Forelimb muscle (tissue), 1 donor: ENCODE measurements around the gene ALK. TPM values are rescaled to one million over a fixed set of nuclear protein-coding genes. Genes with fewer than 3 reads are reported as not detected.

Experiments used
- DNase-seq: peaks from one replicate; pipeline ENCODE4 v3.0.0-alpha.2; 2013; ENCODE audit warnings: low read depth
- polyA plus RNA-seq: library from polyadenylated mRNA; unstranded; fragments of 120-200 nt; gene quantifications from one replicate; pipeline ENCODE4 v1.2.1, GENCODE V29; 2013; ENCODE audit not compliant: insufficient read length

ALK gene
- polyA plus RNA-seq, 1 donor: 0.03 TPM

- no peak for DNase-seq
These were observed 203.2 kb downstream of the ALK start for GRCh38 chr2:29718076-29718686.

GRCh38 chr2:29715655-29716054 lies 205.7 kb downstream of the ALK start:
- DNase-seq: no peak

GRCh38 chr2:29714333-29714732 lies 207.1 kb downstream of the ALK start:
- DNase-seq: no peak

- no peak for DNase-seq
These were observed 215.1 kb downstream of the ALK start for GRCh38 chr2:29706171-29706720.

GRCh38 chr2:29705616-29706015 lies 215.8 kb downstream of the ALK start:
- no peak for DNase-seq

- DNase-seq: no peak
These were observed 218.1 kb downstream of the ALK start for GRCh38 chr2:29703336-29703735.

GRCh38 chr2:29702276-29702675 lies 219.1 kb downstream of the ALK start:
- no peak for DNase-seq

GRCh38 chr2:29700560-29700959 lies 220.8 kb downstream of the ALK start:
- DNase-seq: no peak

- DNase-seq: no peak
These were observed 222.3 kb downstream of the ALK start for GRCh38 chr2:29699045-29699444.

GRCh38 chr2:29698216-29698615 lies 223.2 kb downstream of the ALK start:
- no peak for DNase-seq

GRCh38 chr2:29697715-29698114 lies 223.7 kb downstream of the ALK start:
- DNase-seq: peak; percentile 11

- DNase-seq: no peak
These were observed 224.2 kb downstream of the ALK start for GRCh38 chr2:29697181-29697580.

GRCh38 chr2:29694741-29695140 lies 226.6 kb downstream of the ALK start:
- no peak for DNase-seq

GRCh38 chr2:29691391-29691950 lies 229.9 kb downstream of the ALK start:
- no peak for DNase-seq

GRCh38 chr2:29689666-29690065 lies 231.7 kb downstream of the ALK start:
- no peak for DNase-seq

GRCh38 chr2:29688429-29688828 lies 233.0 kb downstream of the ALK start:
- DNase-seq: no peak

GRCh38 chr2:29687121-29687520 lies 234.3 kb downstream of the ALK start:
- no peak for DNase-seq

GRCh38 chr2:29676886-29677453 lies 244.4 kb downstream of the ALK start:
- no peak for DNase-seq

- DNase-seq: no peak
These were observed 256.8 kb downstream of the ALK start for GRCh38 chr2:29664578-29664977.

- DNase-seq: no peak
These were observed 258.1 kb downstream of the ALK start for GRCh38 chr2:29663268-29663667.

GRCh38 chr2:29662861-29663260 lies 258.5 kb downstream of the ALK start:
- no peak for DNase-seq

- DNase-seq: no peak
These were observed 261.2 kb downstream of the ALK start for GRCh38 chr2:29660201-29660600.

GRCh38 chr2:29659178-29659577 lies 262.2 kb downstream of the ALK start:
- DNase-seq: no peak
